Measurements from ENCODE around the gene NBDY. TPM values are rescaled to one million over a fixed set of nuclear protein-coding genes. Genes with fewer than 3 reads are reported as not detected.
A peak's percentile ranks its signal among the peaks of the same experiment; 100 is the strongest.
"Not testable (repeated sequence)": the region's sequence is repeated elsewhere in the genome, so short reads cannot be mapped to it uniquely, and the experiment has no call there.

NBDY gene
- total RNA-seq, 1 donor from 2014 or later = 61.4 TPM

GRCh38 chrX:56764153-56764974, 35.3 kb downstream of the NBDY start:
- peak; percentile 85 for DNase-seq (ENCODE audit: low spot score)

- DNase-seq (ENCODE audit: low spot score) = no peak
These were observed 36.1 kb downstream of the NBDY start for GRCh38 chrX:56764975-56765791.

GRCh38 chrX:56765811-56766553, 36.9 kb downstream of the NBDY start:
- DNase-seq (ENCODE audit: low spot score) = no peak

DNA sequence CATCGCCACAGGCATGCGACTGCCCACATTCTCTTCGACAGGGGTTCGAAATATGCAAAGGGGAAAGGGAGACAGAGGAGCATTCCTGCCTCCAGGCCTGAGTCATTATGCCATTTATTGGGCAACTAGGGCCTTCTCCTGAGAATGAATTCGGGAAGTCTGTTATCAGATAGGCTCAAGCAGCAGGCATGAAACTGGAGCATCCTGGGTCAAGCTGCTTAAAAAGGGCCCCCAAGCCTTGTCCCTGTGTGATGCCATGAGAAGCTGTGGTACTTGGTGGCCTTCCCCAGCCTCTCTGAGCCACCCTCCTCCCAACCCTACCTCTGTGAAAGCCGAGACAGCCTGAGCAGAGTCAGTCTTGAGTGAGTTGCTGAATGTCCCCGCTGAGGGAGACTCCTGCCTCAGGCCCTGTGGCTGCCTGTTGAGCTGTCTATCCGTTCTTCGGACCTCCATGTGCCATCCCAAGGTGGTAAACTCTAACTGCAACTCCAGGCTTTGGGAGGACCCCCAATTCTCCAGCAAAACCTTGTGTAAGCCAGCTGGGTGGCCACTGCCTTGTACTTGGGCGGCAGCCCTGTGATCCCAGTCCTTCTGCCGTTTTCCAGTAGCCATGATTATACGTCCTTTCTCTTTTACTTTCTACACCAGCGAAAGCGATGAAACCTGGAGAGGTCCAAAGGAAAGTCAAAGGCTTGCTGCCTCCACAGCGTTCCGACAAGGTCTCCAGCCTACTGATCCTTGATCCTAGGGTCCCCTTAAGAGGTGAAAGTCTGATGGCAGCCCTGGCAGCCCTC, 37.7 kb downstream of the NBDY start:
- DNase-seq (ENCODE audit: low spot score) = no peak

- not testable (repeated sequence) for DNase-seq (ENCODE audit: low spot score)
These were observed 38.5 kb downstream of the NBDY start for GRCh38 chrX:56767348-56768119.

GRCh38 chrX:56768120-56768660, 39.1 kb downstream of the NBDY start:
- DNase-seq (ENCODE audit: low spot score) = not testable (repeated sequence)

DNA sequence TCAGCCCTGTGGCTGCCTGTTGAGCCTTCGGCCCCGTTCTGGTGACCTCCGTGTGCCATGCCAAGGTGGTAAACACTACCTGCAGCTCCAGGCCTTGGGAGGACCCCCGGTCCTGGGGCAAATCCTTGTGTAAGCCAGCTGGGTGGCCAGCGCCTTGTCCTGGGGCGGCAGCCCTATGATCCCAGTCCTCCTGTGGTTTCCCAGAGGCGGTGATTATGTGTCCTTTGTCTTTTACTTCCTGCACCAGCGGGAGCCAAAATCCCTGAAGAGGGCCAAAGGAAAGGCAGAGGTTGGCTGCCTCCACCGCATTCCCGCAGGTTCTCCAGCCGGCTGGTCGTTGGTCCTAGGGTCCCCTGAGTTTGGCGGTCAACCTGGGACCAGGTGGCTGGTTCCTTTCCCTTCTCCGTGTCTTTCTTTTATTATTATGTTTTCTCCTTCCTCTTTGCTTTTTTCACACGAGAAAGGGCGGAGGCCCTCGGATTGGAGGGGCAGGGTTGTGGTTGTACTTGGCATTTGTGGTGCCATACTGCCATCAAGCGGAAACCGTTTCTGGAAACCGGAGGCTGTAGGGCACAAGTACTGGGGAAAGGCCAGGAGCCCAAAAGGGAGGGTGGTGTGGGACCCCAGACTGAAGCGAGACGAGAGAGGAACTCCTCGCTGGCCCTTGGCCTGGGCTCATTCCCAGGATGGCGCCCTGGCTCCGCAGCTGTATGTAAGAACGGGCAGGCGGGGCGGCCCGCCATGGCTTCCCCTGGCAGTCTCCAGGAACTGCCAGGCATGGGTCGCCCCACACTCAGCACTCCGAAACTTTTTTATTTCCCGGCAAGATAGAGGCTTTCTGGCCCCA, 43.9 kb downstream of the NBDY start:
- not testable (repeated sequence) for DNase-seq (ENCODE audit: low spot score)

GRCh38 chrX:56773522-56774060, 44.5 kb downstream of the NBDY start:
- DNase-seq (ENCODE audit: low spot score) = not testable (repeated sequence)

DNA sequence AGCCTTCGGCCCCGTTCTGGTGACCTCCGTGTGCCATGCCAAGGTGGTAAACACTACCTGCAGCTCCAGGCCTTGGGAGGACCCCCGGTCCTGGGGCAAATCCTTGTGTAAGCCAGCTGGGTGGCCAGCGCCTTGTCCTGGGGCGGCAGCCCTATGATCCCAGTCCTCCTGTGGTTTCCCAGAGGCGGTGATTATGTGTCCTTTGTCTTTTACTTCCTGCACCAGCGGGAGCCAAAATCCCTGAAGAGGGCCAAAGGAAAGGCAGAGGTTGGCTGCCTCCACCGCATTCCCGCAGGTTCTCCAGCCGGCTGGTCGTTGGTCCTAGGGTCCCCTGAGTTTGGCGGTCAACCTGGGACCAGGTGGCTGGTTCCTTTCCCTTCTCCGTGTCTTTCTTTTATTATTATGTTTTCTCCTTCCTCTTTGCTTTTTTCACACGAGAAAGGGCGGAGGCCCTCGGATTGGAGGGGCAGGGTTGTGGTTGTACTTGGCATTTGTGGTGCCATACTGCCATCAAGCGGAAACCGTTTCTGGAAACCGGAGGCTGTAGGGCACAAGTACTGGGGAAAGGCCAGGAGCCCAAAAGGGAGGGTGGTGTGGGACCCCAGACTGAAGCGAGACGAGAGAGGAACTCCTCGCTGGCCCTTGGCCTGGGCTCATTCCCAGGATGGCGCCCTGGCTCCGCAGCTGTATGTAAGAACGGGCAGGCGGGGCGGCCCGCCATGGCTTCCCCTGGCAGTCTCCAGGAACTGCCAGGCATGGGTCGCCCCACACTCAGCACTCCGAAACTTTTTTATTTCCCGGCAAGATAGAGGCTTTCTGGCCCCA, 49.3 kb downstream of the NBDY start:
- not testable (repeated sequence) for DNase-seq (ENCODE audit: low spot score)

DNA sequence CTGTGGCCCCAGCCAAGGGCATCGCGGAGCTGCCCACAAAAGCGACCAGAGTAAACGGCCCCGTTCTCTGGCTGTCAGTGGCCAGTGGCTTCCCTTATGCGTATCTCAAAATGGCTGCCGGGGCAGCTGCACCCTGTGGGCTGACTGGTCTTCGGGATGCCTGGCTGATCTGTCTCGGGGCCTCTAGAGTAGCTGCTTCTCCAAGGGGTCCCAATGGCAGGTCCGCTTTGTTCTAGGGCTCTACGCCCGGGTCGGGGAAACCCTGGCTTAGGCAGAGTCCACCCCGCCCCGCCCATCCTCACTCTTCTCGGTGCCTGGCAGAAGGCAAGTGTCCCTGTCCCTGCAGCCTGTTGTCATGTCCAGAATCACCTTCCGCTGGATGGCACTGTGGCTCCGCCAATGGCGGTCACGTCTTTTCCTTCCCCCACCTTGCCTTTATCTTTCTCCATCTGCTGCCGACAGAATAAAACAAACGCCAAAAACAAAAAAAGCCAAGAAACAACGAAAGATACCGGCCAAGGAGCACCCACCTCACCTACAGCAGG, 50.0 kb downstream of the NBDY start:
- not testable (repeated sequence) for DNase-seq (ENCODE audit: low spot score)

DNA sequence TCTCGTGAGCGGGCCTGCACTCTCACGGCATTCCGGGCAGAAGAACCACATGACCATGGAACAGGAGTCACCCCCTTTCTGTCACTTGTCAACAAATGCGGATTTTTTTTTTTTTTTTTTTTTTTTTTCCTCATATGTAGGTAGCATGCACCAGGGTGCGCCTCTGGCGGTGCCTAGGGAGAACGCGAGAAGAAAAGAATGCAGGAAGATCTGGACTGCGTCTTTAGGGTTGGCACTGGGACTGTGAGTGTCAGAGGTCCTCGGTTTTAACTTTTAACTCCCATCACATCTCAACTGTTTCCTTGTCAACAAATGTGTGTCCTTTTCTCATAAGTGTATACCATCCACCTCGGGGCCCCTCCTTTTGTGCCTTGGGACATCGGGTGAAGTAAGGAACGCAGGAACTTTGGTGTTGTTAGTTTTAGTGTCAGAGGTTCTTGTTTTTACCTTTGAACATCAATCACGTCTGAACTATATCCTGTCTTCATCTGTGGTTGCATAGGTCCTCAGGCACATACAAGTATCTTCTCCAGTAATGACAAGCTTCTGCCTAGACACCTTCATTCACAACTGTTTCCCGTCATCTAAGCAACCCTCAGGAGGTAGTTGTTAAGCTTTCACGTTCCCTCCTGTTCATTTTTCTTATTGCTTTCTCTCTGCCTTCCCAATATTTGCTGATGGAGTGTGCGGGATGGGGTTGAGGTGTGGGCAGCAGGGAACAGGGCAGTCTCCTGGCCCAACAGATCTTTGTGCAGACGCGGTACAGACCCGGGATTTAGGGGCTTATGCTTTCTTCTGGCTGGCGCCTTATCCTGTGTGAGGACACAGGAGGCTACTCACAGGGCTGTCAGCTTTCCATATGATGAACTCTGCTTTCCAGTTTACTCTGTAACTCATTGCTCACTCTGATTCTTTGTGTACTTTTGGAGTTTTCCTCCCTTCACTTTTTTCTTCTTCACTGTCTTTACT, 51.9 kb downstream of the NBDY start:
- DNase-seq (ENCODE audit: low spot score) = not testable (repeated sequence)

- DNase-seq (ENCODE audit: low spot score) = no peak
These were observed 53.3 kb downstream of the NBDY start for GRCh38 chrX:56782352-56782751.

DNA sequence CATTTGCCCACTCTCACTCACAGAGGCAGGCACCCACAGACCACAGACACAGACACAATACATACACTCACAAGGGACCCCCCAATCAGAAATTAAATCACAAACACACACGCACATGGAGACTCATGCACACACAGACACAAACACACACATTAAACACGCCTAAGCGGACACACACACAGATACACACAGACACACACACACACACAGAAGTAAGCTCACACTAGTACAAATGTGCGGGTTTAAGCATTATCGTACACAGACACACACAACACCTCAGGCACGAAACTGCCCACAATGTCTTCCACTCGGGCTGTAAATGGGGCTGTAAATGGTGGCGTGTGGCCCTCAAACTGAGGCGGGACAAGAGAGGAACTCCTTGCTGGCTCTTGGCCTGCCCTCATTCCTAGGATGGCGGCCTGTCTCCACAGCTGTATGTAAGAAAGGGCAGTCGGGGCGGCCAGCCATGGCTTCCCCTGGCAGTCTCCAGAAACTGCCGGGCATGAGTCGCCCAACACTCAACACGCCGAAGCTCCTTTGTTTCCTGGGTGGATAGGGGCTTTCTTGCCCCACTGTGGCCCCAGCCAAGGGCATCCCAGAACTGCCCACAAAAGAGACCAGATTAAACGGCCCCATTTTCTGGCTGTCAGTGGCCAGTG, 53.9 kb downstream of the NBDY start:
- DNase-seq (ENCODE audit: low spot score) = no peak

- DNase-seq (ENCODE audit: low spot score) = peak; percentile 84
These were observed 54.4 kb downstream of the NBDY start for GRCh38 chrX:56783450-56783831.

DNA sequence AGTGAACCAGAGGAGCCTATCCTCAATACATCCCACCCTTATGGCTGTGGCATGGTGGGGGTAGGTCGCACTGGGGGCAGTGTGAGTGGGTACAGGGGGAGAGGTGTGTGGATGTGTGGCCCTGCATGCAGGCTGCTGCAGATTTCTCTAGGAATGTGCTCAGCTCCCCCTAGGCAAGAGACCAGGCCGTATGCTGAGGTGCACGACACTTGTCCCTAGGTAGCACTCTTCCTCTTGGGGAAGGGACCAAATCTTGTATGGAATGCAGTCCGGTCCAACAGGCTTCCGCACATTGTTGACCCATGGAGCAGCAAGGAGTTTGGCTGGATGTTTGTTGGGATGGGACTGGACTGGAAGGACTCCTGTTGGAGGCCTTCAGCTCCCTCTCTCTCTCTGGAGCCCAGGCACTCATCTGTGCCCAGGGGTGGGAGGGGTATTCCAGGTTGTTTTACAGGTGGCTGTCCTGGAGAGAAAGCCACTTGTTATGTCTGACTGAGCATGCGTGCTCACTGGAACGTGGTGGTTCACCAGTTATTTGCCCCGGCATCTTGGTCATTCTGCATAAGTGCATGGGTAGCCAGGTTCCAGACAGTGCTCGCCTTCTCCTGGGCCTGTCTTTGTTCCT, 55.1 kb downstream of the NBDY start:
- no peak for DNase-seq (ENCODE audit: low spot score)

- no peak for DNase-seq (ENCODE audit: low spot score)
These were observed 55.6 kb downstream of the NBDY start for GRCh38 chrX:56784666-56785065.

Data from mucosa of gallbladder (tissue), 1 donor.